ENCODE data around the gene DPP7.

The DPP7 gene

GRCh38 chr9:137086531-137087408 lies 27.8 kb downstream of the DPP7 start, which contains the start of gene MAN1B1:
Gene MAN1B1 (plus strand): TSS chr9:137086985. CDS start chr9:137087000, 15 bp downstream.
- peak; percentile 96 for DNase-seq

- no peak for DNase-seq
Observed at GRCh38 chr9:137085920-137086530, 28.5 kb downstream of the DPP7 start.

GRCh38 chr9:137084526-137084925 lies 30.0 kb downstream of the DPP7 start:
- DNase-seq: no peak

GRCh38 chr9:137083394-137084004 lies 31.0 kb downstream of the DPP7 start:
- DNase-seq: no peak

- DNase-seq: no peak
Observed at GRCh38 chr9:137082925-137083290, 31.6 kb downstream of the DPP7 start.

GRCh38 chr9:137082222-137082924 lies 32.2 kb downstream of the DPP7 start:
- DNase-seq: no peak

GRCh38 chr9:137080260-137081122 lies 34.0 kb downstream of the DPP7 start:
- DNase-seq: no peak

GRCh38 chr9:137079401-137079787 lies 35.1 kb downstream of the DPP7 start:
- no peak for DNase-seq

- no peak for DNase-seq
Observed at GRCh38 chr9:137078701-137079400, 35.7 kb downstream of the DPP7 start.

GRCh38 chr9:137077758-137078693 lies 36.5 kb downstream of the DPP7 start:
- DNase-seq: no peak

- no peak for DNase-seq
Observed at GRCh38 chr9:137077010-137077747, 37.4 kb downstream of the DPP7 start, which contains the start of gene UAP1L1. Gene UAP1L1 (plus strand): TSS chr9:137077517. CDS start chr9:137077533, 16 bp downstream.

- no peak for DNase-seq
Observed at GRCh38 chr9:137076636-137077009, 37.9 kb downstream of the DPP7 start.

- no peak for DNase-seq
Observed at GRCh38 chr9:137075275-137075775, 39.2 kb downstream of the DPP7 start.

GRCh38 chr9:137074657-137075274 lies 39.8 kb downstream of the DPP7 start:
- no peak for DNase-seq

- DNase-seq: no peak
Observed at GRCh38 chr9:137073992-137074399, 40.5 kb downstream of the DPP7 start.

GRCh38 chr9:137071282-137071681 lies 43.3 kb downstream of the DPP7 start:
- no peak for DNase-seq

- no peak for DNase-seq
Observed at GRCh38 chr9:137070906-137071275, 43.6 kb downstream of the DPP7 start.

- DNase-seq: peak; percentile 88
Observed at GRCh38 chr9:137070201-137070905, 44.2 kb downstream of the DPP7 start, which contains the start of gene SAPCD2. Gene SAPCD2 (minus strand): TSS chr9:137070557. CDS start chr9:137070460, 97 bp downstream.
